ENCODE data around the gene WIPF2.

WIPF2 gene

GRCh38 chr17:40315678-40316570 is 96.8 kb downstream of the WIPF2 start:
- DNase-seq, result no peak

DNA sequence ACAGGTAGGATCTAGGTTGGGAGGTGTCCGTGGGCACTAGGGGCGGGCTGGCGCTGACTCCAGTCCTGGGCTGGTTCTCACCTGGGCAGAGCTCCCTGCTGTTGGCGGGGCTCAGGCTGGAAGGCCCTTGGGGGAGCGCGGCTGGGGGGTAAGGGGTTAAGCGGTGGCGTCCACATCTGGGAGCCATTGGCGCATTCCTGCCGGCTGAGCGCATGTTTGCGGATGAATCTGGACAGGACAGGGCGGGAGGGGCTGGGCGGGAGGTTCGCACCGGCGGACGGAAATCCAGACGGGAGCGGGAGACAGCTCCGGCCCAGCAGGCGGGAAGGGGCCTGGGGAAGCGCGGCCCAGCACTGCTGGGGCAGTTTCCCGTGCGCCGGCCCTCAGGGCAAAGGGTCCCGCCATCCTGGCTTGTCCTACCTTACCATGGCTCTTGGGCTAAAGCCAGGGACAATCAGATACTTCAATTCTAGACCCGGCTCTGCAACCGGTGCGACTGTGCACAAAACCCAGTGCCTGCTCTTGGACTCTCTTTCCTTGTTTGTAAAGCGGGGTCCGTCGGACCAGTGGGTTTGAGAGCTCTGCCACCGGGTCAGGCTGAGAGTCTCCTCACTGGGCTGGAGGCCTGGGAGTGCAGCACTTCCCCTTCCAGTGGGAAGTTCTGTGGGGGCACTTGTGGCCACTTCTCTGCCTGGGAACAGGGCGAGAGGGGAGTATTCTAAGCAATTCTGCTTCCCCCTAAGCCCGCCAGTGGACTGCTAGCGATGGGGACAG is 97.7 kb downstream of the WIPF2 start:
- DNase-seq, result peak; percentile 91

- peak; percentile 80 for DNase-seq
Observed at GRCh38 chr17:40317345-40317873, 98.3 kb downstream of the WIPF2 start.

- peak; percentile 98 for DNase-seq
Observed at GRCh38 chr17:40317880-40318829, 99.1 kb downstream of the WIPF2 start.

DNA sequence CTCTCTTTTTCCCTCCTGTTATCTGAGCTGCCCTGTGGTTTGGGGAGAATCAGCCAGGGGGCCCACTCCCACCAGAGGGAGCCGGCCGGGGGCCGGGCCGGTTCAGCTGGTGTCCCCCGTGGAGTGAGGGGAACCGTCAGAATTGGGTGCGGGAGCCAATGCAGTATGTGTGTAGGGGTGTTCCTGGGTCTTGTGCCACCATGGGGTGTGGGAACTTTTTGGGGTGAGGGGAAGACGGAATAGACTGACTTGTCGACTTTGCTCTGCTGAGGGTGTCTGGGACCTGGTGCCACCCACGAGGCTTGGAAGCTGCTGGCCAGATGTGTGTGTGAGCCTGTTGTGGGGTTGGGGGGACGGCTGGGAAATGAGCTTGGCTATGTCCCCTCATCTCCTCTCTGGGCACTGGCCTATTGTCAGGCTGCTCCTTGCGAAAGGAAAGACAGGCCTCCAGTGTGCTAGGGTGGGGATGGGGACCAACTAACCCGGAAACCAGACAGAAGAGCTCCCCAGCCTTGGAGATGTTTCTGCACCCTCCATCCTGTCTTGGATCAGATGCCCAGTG is 99.8 kb downstream of the WIPF2 start:
- DNase-seq, result peak; percentile 47

DNA sequence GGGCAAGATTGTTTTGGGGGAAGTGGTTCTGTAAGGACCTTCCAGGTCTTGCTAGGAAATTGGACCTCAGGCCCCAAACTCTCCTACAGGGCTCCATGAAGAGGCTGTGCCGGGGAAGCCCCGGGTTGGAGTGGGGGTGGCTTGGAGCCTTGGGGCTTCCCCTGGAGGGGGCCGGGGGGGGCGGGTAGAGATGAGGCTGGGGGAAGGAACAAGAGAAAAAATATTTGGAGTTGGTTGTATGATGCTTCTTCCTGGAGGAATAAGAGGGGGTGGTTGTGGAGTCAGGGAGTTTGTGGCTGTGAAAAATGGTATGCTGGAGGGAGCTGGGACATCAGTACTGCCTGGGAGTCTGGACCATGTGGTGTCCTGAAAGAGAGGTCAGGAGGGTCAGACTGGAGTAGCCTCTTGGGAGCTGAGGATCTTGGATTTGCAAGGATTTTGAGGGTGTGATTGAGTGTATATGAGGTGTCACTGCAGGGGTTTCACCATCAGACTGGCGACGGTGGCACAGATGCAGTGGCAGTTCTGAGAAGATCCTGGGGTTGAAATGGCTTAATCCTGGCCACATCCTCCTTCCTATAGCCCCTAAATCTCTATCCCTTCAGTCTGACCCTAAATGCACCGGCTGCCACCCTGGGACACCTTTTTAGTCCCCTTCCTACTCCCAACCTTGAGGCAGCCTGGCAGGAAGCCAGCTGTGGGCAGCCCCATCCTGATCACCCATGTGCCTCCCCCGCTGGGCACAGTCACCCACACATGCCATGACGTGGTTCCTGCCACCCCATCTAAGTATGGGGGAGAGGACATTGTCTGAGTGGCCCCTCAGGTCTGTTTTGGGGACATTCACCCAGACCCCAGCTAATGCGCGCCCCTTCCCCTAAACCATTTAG is 100.8 kb downstream of the WIPF2 start:
- DNase-seq, result peak; percentile 52

GRCh38 chr17:40320756-40321523 is 101.8 kb downstream of the WIPF2 start:
- DNase-seq, result peak; percentile 94

- DNase-seq, result no peak
Observed at GRCh38 chr17:40321524-40321929, 102.4 kb downstream of the WIPF2 start.

DNA sequence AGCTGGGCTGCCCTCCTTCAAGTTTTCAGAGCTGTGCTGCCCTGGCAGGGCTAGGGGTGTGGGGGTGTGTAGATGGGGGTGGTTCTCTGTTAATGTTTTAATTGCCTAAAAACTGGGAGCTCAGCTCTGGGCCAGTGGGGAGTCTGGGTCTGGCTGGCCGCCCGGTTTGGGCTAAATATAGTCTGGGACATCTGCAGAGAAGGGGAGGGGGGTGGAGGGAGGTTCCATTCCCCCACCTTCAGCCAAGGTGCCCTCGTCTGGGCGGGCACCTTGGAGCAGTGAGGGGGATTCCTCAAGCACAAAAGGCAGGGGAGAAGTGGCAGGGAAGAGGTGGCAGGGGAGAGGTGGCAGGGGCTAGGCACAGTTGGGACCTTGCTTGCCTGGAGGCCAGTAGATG is 102.9 kb downstream of the WIPF2 start:
- peak; percentile 74 for DNase-seq

- DNase-seq, result peak; percentile 82
Observed at GRCh38 chr17:40322358-40323315, 103.5 kb downstream of the WIPF2 start.

- DNase-seq, result peak; percentile 73
Observed at GRCh38 chr17:40323391-40324381, 104.6 kb downstream of the WIPF2 start.

DNA sequence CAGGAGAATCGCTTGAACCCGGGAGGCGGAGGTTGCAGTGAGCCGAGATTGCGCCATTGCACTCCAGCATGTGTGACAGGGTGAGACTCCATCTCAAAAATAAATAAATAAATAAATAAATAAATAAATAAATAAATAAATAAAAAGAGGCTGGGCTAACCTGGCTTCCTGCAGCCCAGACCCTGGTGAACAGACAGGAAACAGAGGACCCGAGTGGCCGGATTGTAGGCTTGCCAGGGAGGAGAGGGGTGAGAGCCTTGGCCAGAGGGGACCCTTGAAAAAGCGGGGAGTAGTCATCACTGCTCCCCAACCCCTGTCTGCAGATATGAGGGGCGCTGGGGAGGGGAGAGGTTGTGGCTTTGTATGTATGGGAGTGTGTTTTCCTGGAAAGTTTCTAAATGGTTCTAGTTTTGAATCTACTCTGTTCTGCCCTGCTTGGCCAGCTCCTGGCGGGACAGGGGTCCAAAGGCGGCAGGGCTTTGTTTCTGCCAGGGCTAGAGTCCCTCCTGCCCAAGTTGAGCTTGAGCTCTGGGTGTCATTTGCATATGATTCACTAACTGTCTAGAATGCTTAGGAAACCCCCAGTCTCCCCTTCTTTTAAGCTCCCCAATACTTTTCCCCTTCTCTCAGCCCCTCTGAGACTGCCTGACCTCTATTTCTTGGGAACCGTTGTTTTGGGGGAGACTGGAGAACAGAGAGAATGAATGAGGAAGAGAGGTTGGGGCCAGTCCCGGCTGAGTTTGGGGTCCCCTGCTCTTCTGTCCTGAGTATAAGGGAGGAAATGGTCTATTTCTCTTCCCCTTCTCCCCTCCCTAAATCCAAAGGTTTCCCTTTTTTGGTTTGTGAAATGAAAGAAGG is 106.3 kb downstream of the WIPF2 start:
- DNase-seq, result peak; percentile 25

- peak; percentile 41 for DNase-seq
Observed at GRCh38 chr17:40326014-40326831, 107.1 kb downstream of the WIPF2 start.

DNA sequence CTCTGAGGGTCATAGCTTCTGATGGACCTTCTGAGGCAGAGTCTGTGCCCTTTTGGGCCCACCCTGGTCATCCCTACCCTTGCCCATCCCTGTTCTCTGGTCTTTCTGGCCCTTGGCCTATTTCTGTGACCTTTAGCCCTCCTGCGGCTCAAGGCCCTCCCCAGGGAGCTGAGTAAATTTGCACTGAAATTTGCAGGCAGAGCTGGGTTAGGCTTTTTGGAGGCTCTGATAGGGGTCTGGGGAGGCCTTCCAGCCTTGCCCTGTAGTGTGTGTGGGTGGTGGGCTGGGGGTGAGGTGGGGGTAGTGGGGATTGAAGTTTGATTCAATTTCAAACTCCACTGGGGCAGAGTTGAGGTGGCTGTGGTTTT is 107.7 kb downstream of the WIPF2 start:
- no peak for DNase-seq

GRCh38 chr17:40327244-40327729 is 108.2 kb downstream of the WIPF2 start:
- DNase-seq, result no peak
